HG03571 (cell line): ENCODE measurements around the gene CACUL1.
A peak's percentile ranks its signal among the peaks of the same experiment; 100 is the strongest.
"Not testable (repeated sequence)": the region's sequence is repeated elsewhere in the genome, so short reads cannot be mapped to it uniquely, and the experiment has no call there.

ENCODE experiments used
- ATAC-seq: cut with Tn5 transposase; IDR thresholded peaks from one replicate; pipeline ENCODE4 v1.9.1; 2021; ENCODE audit not compliant: unreplicated experiment

The CACUL1 gene

GRCh38 chr10:118769898-118770600 is 15.3 kb upstream of the CACUL1 start:
- no peak for ATAC-seq

- no peak for ATAC-seq
These were observed 13.5 kb upstream of the CACUL1 start for GRCh38 chr10:118768041-118768919.

- no peak for ATAC-seq
These were observed 12.7 kb upstream of the CACUL1 start for GRCh38 chr10:118767297-118768040.

GRCh38 chr10:118764195-118764594 is 9.4 kb upstream of the CACUL1 start:
- ATAC-seq: no peak

GRCh38 chr10:118763202-118763988 is 8.6 kb upstream of the CACUL1 start:
- ATAC-seq: no peak

- no peak for ATAC-seq
These were observed 5.5 kb upstream of the CACUL1 start for GRCh38 chr10:118760265-118760664.

- ATAC-seq: no peak
These were observed 3.7 kb upstream of the CACUL1 start for GRCh38 chr10:118758449-118758848.

GRCh38 chr10:118754229-118754555 is 578 bp downstream of the CACUL1 start:
- peak; percentile 10 for ATAC-seq

- ATAC-seq: no peak
These were observed 1.2 kb downstream of the CACUL1 start for GRCh38 chr10:118753331-118754228.

GRCh38 chr10:118752409-118752808 is 2.4 kb downstream of the CACUL1 start:
- ATAC-seq: no peak

- no peak for ATAC-seq
These were observed 3.5 kb downstream of the CACUL1 start for GRCh38 chr10:118751265-118751664.

- ATAC-seq: no peak
These were observed 6.7 kb downstream of the CACUL1 start for GRCh38 chr10:118748041-118748440.

GRCh38 chr10:118746246-118746645 is 8.5 kb downstream of the CACUL1 start:
- no peak for ATAC-seq

GRCh38 chr10:118745056-118745455 is 9.7 kb downstream of the CACUL1 start:
- no peak for ATAC-seq

GRCh38 chr10:118744346-118744918 is 10.3 kb downstream of the CACUL1 start:
- not testable (repeated sequence) for ATAC-seq

- ATAC-seq: no peak
These were observed 12.0 kb downstream of the CACUL1 start for GRCh38 chr10:118742782-118743181.

- ATAC-seq: no peak
These were observed 12.7 kb downstream of the CACUL1 start for GRCh38 chr10:118742032-118742431.

- no peak for ATAC-seq
These were observed 16.4 kb downstream of the CACUL1 start for GRCh38 chr10:118738406-118738805.

GRCh38 chr10:118737603-118738302 is 17.0 kb downstream of the CACUL1 start:
- ATAC-seq: no peak
